H9 (cell line): ENCODE data around the gene MLST8. TPM values are rescaled to one million over a fixed set of nuclear protein-coding genes. Genes with fewer than 3 reads are reported as not detected.

Experiments used
- DNase-seq: peaks from one replicate; pipeline ENCODE4 v3.0.0-alpha.2; 2017
- H2AFZ ChIP-seq: one replicate; pipeline ENCODE4 v1.6.1; 2013; ENCODE audit warnings: mild to moderate bottlenecking, low read length, control low read depth, moderate library complexity
- H2AK5ac ChIP-seq: 2 replicates; pipeline ENCODE4 v1.6.1; 2013; ENCODE audit warnings: low read length, control low read depth, mixed read lengths; ENCODE audit not compliant: insufficient read length
- H2BK120ac ChIP-seq: one replicate; pipeline ENCODE4 v1.6.1; 2013; ENCODE audit warnings: low read depth, mild to moderate bottlenecking, low read length, control low read depth, inconsistent platforms; ENCODE audit not compliant: poor library complexity, severe bottlenecking
- H2BK12ac ChIP-seq: 2 replicates; pipeline ENCODE4 v1.6.1; 2013; ENCODE audit warnings: low read length, control low read depth, mixed read lengths, low read depth; ENCODE audit not compliant: insufficient read length
- H2BK15ac ChIP-seq: 2 replicates; pipeline ENCODE4 v1.6.1; 2013; ENCODE audit warnings: low read depth, low read length, control low read depth
- H2BK20ac ChIP-seq: one replicate; pipeline ENCODE4 v1.6.1; 2013; ENCODE audit warnings: low read depth, mild to moderate bottlenecking, low read length, control low read depth, inconsistent platforms; ENCODE audit not compliant: poor library complexity, severe bottlenecking
- H2BK5ac ChIP-seq: 2 replicates; pipeline ENCODE4 v1.6.1; 2013; ENCODE audit warnings: low read length, control low read depth, mixed read lengths; ENCODE audit not compliant: insufficient read length
- H3K14ac ChIP-seq: 2 replicates; pipeline ENCODE4 v1.6.1; 2013; ENCODE audit warnings: low read length, control low read depth; ENCODE audit not compliant: insufficient read depth
- H3K18ac ChIP-seq: 2 replicates; pipeline ENCODE4 v1.6.1; 2013; ENCODE audit warnings: low read depth, mild to moderate bottlenecking, mixed read lengths, low read length, control low read depth; ENCODE audit not compliant: insufficient read length
- H3K23ac ChIP-seq: 2 replicates; pipeline ENCODE4 v1.6.1; 2013; ENCODE audit warnings: low read length, control low read depth, mixed read lengths, low read depth; ENCODE audit not compliant: insufficient read length
- H3K23me2 ChIP-seq: 2 replicates; pipeline ENCODE4 v1.6.1; 2013; ENCODE audit warnings: low read depth, mild to moderate bottlenecking, mixed read lengths, low read length, control low read depth; ENCODE audit not compliant: insufficient read length, poor library complexity, severe bottlenecking
- H3K27ac ChIP-seq: 2 replicates; pipeline ENCODE4 v1.5.1; 2013; ENCODE audit warnings: low read length, control low read depth, mixed read lengths, low read depth; ENCODE audit not compliant: insufficient read length
- H3K27me3 ChIP-seq: 2 replicates; pipeline ENCODE4 v1.6.1; 2013; ENCODE audit warnings: low read length, control low read depth, inconsistent platforms; ENCODE audit not compliant: insufficient read depth
- H3K4ac ChIP-seq: 2 replicates; pipeline ENCODE4 v1.6.1; 2013; ENCODE audit warnings: low read depth, mild to moderate bottlenecking, control low read depth, inconsistent platforms, low read length, moderate library complexity
- H3K4me1 ChIP-seq: 2 replicates; pipeline ENCODE4 v1.6.1; 2013; ENCODE audit warnings: low read length, control low read depth, inconsistent platforms; ENCODE audit not compliant: insufficient read depth
- H3K4me2 ChIP-seq: 2 replicates; pipeline ENCODE4 v1.6.1; 2013; ENCODE audit warnings: low read length, control low read depth, mixed read lengths; ENCODE audit not compliant: insufficient read length, insufficient read depth
- H3K56ac ChIP-seq: 2 replicates; pipeline ENCODE4 v1.6.1; 2013; ENCODE audit warnings: low read depth, mild to moderate bottlenecking, mixed read lengths, low read length, control low read depth; ENCODE audit not compliant: insufficient read length
- H3K79me1 ChIP-seq: 2 replicates; pipeline ENCODE4 v1.6.1; 2013; ENCODE audit warnings: low read depth, mild to moderate bottlenecking, moderate library complexity, low read length, control low read depth, inconsistent platforms; ENCODE audit not compliant: insufficient read depth, poor library complexity, severe bottlenecking
- H3K79me2 ChIP-seq: 2 replicates; pipeline ENCODE4 v1.6.1; 2013; ENCODE audit warnings: low read length, control low read depth, inconsistent platforms; ENCODE audit not compliant: insufficient read depth
- H3K9ac ChIP-seq: 2 replicates; pipeline ENCODE4 v1.6.1; 2013; ENCODE audit warnings: low read length, control low read depth, mixed read lengths; ENCODE audit not compliant: insufficient read length; ENCODE audit errors: extremely low read depth
- H3K9me3 ChIP-seq: one replicate; pipeline ENCODE4 v1.6.1; 2013; ENCODE audit warnings: low read depth, low read length, inconsistent platforms; ENCODE audit not compliant: control insufficient read depth
- H3T11ph ChIP-seq: one replicate; pipeline ENCODE4 v1.6.1; 2013; ENCODE audit warnings: mild to moderate bottlenecking, low read length, control low read depth, inconsistent platforms
- H4K20me1 ChIP-seq: one replicate; pipeline ENCODE4 v1.6.1; 2013; ENCODE audit not compliant: control insufficient read depth, insufficient read length, insufficient read depth
- H4K5ac ChIP-seq: 2 replicates; pipeline ENCODE4 v1.6.1; 2013; ENCODE audit warnings: low read depth, mild to moderate bottlenecking, mixed read lengths, low read length, control low read depth; ENCODE audit not compliant: insufficient read length
- H4K8ac ChIP-seq: replicated peaks from 2 replicates; pipeline ENCODE4 v1.6.1; 2013; ENCODE audit warnings: low read length, control low read depth, mixed read lengths, low read depth; ENCODE audit not compliant: insufficient read length
- H4K91ac ChIP-seq: 2 replicates; pipeline ENCODE4 v1.6.1; 2013; ENCODE audit warnings: low read depth, mild to moderate bottlenecking, moderate library complexity, mixed read lengths, low read length, control low read depth; ENCODE audit not compliant: insufficient read length
- H3K27ac Mint-ChIP-seq, 3 experiments: 2 replicates in 2 of 3; 3 replicates in 1 of 3; pipeline ENCODE4 v1.8.0; 2020 to 2021; ENCODE audit warnings: mixed read lengths in 3 of 3, mild to moderate bottlenecking in 1 of 3, moderate library complexity in 1 of 3
- H3K27me3 Mint-ChIP-seq: 2 replicates; pipeline ENCODE4 v1.8.0; 2021; ENCODE audit warnings: low read depth, mild to moderate bottlenecking, moderate library complexity, mixed read lengths
- H3K36me3 Mint-ChIP-seq, 3 experiments: 2 replicates in 2 of 3; 3 replicates in 1 of 3; pipeline ENCODE4 v1.8.0; 2020 to 2021; ENCODE audit warnings: low read depth in 3 of 3, mixed read lengths in 3 of 3; ENCODE audit not compliant: insufficient read depth in 1 of 3
- H3K4me1 Mint-ChIP-seq, 2 experiments: 2 replicates each; pipeline ENCODE4 v1.8.0; 2020; ENCODE audit warnings: mixed read lengths in 2 of 2
- H3K4me3 Mint-ChIP-seq, 2 experiments: 2 replicates in 1 of 2; 3 replicates in 1 of 2; pipeline ENCODE4 v1.8.0; 2020 to 2021; ENCODE audit warnings: mild to moderate bottlenecking in 2 of 2, mixed read lengths in 2 of 2, moderate library complexity in 1 of 2
- H3K9me3 Mint-ChIP-seq, 2 experiments: 2 replicates in 1 of 2; 3 replicates in 1 of 2; pipeline ENCODE4 v1.8.0; 2020; ENCODE audit warnings: mild to moderate bottlenecking in 2 of 2, mixed read lengths in 2 of 2, moderate library complexity in 1 of 2
- CTCF ChIP-seq: fragments of 200-600 bp; sonication (generic); conservative IDR thresholded peaks from 3 replicates; pipeline ENCODE4 v1.8.0; 2021; ENCODE audit warnings: antibody characterized with exemption, mild to moderate bottlenecking
- WGBS: extraction: QIAGEN DNeasy Blood & Tissue Kit; methylation state at CpG from one replicate; pipeline ENCODE4 v1.1.7; 2013; ENCODE audit warnings: missing lambda C conversion rate, low lambda C conversion rate, mixed read lengths; ENCODE audit not compliant: insufficient read length; ENCODE audit errors: extremely low coverage; 5-methylcytosine and 5-hydroxymethylcytosine counted together
- total RNA-seq: library from RNA; stranded (reverse); gene quantifications from 2 replicates; pipeline ENCODE4 v1.2.1, GENCODE V29; 2021

MLST8 gene
- total RNA-seq, 1 experiment from 2014 or later = 74.5 TPM

GRCh38 chr16:2173916-2174315 lies 31.3 kb upstream of the MLST8 start:
- Histone ChIP-seq H3K27me3 (no peaks in the 10 kb centered on the region), H4K20me1 (peaks cover 2% of the 10 kb centered on the region), H3K23me2 (peaks cover 4% of the 10 kb centered on the region), H3K56ac (no peak overlapping the region), H2AFZ (no peak overlapping the region), H2BK120ac (no peak overlapping the region), H3K9ac (no peak overlapping the region), H3T11ph (no peak overlapping the region), H4K8ac (no peak overlapping the region), H4K5ac (no peak overlapping the region), H2AK5ac (no peak overlapping the region), H2BK20ac (no peak overlapping the region), H3K23ac (no peak overlapping the region), H3K79me2 (no peaks in the 10 kb centered on the region), H3K27ac (no peak overlapping the region), H3K4me1 (no peaks in the 10 kb centered on the region), H2BK12ac (no peak overlapping the region), H3K4ac (no peak overlapping the region), H2BK5ac (no peak overlapping the region), H4K91ac (no peak overlapping the region), H3K14ac (no peak overlapping the region), H3K79me1 (no peaks in the 10 kb centered on the region), H3K4me2 (no peak overlapping the region), H2BK15ac (no peak overlapping the region), H3K9me3 (no peaks in the 10 kb centered on the region), H3K18ac (no peak overlapping the region)
- Mint-ChIP-seq H3K4me3 (no peak overlapping the region; a peak in 1 of 5 replicates), H3K27me3 (no peaks in the 10 kb centered on the region), H3K9me3 (no peaks in the 10 kb centered on the region), H3K36me3 (peaks cover 11 to 44% (median 41%) of the 10 kb centered on the region in 3 experiments), H3K27ac (no peak overlapping the region), H3K4me1 (no peaks in the 10 kb centered on the region)
- no peak for DNase-seq
- no CpG with 5 or more reads among the region's 4 CpGs for WGBS
- TF ChIP-seq CTCF = no peak
